WI38 (cell line): ENCODE results near the gene KIF12.

ENCODE experiments used
- H3K4me3 ChIP-seq: 2 replicates; pipeline ENCODE4 v1.5.1; 2011; ENCODE audit warnings: low read depth, mild to moderate bottlenecking, control low read depth, low read length
- TF ChIP-seq, protein P1 (sequence below): IDR thresholded peaks from 2 replicates; pipeline ENCODE4 v1.5.1; 2012; ENCODE audit warnings: low read depth, mild to moderate bottlenecking, control low read depth, low read length

Gene KIF12

DNA sequence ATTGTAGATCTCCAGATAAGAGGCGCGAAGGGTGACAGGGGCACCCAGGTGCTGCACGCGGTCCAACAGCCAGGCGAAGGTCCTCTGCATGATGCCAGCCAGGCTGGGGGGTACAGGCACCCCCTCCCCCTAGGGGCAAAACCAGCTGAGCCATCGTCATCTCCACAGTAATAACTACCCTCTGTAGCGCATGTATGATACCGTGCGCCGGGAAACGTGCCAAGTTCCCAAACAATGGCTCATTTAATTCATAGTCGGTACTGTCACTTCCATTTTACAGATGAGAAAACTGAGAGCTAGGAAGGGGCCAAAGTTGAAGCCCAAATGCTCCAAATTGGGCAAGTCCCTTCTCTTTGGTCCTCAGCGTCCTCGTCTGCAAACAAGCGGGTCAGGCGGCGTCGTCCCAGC is 1.5 kb downstream of the KIF12 start:
- no peak overlapping the region for H3K4me3 ChIP-seq

DNA sequence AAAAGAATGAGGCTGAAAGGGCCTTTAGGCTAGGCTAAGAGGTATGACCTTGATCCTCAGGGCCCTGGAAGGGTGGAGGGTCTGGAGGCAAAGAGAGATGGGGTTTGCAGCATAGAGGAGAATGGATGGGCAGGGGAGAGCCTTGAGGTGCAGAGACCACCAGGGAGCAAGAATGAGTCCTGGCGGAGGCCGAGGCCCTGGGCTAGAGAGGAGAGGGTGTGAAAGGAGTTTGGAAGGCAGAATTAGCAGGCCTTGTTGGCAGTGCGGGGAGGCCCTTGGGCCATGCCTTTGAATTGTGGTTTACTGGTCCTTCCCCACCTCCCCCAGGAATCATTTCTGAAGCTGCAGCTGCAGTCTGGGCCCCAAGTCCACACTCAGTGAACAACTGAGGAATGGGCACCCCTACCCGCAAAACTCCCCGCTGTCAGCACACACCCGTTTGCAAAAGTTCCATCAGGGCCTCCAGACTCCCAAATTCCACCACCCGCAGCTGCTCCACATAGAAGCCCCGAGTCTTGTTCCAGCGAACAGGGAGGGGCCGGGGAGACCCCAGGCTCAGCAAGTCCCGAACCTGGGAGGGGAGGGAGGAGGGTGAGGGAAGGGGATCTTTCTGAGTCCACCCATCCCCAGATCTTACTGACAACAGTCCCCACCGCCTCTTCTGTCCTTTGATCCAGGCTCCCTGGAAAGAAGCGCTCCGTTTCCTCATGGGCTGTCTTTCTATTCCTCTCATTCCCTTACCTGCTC is 2.1 kb downstream of the KIF12 start:
- TF ChIP-seq, protein P1, sequence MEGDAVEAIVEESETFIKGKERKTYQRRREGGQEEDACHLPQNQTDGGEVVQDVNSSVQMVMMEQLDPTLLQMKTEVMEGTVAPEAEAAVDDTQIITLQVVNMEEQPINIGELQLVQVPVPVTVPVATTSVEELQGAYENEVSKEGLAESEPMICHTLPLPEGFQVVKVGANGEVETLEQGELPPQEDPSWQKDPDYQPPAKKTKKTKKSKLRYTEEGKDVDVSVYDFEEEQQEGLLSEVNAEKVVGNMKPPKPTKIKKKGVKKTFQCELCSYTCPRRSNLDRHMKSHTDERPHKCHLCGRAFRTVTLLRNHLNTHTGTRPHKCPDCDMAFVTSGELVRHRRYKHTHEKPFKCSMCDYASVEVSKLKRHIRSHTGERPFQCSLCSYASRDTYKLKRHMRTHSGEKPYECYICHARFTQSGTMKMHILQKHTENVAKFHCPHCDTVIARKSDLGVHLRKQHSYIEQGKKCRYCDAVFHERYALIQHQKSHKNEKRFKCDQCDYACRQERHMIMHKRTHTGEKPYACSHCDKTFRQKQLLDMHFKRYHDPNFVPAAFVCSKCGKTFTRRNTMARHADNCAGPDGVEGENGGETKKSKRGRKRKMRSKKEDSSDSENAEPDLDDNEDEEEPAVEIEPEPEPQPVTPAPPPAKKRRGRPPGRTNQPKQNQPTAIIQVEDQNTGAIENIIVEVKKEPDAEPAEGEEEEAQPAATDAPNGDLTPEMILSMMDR = no peak

More for the DNA sequence above, 1.5 kb downstream of the KIF12 start:
- TF ChIP-seq, protein P1 = no peak

DNA sequence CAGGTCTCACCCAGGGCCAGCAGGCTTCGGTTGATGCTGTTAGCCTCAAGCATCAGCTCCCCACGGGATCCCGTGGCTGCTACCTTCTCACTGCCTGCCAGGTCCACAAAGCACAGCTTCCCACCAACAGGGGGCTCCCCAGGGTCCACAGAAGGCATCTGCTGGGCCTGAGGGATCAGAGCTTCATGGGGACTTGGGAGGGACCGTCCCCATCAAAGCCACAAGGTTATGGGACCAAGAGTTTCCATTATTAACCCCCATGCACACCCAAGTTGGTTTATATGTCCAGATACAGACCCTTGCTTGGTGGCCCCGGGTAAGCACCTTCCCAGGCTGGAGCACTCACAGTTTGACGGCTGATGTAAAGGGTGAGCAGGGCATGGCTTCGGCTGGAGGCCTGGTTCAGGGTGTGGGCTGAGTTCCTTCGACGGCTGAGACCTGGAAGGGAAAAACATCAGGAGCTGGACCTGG is 3.0 kb downstream of the KIF12 start:
- H3K4me3 ChIP-seq = no peak overlapping the region
- TF ChIP-seq, protein P1 = no peak

More for the DNA sequence above, 2.1 kb downstream of the KIF12 start:
- no peak overlapping the region for H3K4me3 ChIP-seq

DNA sequence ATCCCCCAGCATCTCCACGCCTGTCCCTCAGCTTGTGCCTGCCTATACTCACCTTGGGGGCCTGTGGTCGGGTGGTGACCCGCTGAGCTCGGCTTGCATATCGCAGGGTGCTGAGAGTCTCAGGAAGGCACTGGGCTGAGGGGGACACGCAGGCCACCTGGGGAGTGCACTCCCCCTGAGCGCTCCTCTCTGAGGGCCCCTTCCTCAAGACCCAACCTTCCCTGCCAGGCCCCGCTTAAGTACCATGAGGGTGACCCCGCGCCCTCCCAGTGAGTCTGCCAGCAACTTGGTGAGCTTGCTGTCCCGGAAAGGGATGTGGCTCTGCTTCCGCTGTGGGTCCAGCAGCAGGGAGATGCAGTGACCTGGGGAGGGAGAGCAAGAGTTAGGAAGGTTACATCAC is 4.1 kb downstream of the KIF12 start:
- no peak overlapping the region for H3K4me3 ChIP-seq
- TF ChIP-seq, protein P1 = no peak

DNA sequence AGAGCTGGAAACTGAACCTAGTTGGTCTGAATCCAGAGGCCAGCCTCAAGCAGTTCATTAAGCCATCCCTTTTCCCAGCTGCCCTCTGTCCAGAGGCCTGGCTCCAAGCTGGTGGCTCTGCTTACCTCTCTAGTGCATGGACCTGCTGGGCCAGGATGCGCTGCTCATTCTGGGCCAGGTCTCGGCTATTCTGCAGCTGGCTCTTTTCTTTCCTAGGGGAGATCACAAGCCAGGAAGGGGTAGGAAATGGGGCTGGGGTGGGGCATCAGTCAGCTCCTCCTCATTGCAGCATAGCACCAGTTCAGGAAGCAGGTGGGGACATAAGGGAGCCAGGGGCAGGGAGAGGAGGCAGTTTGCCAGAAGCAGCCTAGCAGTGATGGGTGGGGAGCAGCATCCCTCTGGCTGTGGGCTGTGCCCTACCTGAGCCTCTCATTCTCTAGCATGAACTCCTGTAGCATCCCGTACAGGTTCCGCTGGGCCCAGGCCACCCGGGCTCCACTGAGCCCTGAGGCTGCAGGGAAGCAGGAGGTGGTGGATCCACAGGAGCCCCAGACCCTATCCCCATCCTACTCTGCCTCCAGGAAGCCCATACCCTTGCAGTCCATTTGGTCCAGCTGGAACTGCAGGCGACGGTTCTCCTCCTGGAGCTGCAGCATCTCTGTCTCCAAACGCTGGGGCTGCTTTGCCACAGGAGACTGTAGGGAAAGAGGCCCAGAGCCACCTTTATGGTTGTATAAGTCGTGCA is 5.2 kb downstream of the KIF12 start:
- H3K4me3 ChIP-seq = no peak overlapping the region
- TF ChIP-seq, protein P1 = no peak

DNA sequence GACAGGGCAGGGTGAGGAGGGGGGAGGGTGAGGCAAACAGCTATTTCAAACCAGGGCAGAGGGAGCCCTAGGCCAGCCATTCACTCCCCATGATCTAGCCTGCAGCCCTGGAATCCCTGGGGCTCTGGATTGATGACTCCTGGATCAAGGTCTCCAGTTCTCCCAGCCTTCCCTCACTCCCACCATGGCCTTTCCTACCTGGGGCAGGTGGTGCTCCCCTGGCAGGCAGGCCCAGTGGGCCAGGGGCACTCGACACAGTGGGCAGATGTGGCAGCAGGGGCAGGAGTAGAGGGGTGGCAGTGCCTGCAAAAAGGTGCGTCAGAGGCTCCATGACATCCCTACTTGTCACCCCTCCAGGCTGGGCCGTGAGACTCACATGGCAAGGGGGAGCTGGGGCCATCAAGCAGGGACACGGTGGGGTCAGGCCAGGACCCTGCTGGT is 6.0 kb downstream of the KIF12 start:
- no peak overlapping the region for H3K4me3 ChIP-seq
- TF ChIP-seq, protein P1 = no peak

DNA sequence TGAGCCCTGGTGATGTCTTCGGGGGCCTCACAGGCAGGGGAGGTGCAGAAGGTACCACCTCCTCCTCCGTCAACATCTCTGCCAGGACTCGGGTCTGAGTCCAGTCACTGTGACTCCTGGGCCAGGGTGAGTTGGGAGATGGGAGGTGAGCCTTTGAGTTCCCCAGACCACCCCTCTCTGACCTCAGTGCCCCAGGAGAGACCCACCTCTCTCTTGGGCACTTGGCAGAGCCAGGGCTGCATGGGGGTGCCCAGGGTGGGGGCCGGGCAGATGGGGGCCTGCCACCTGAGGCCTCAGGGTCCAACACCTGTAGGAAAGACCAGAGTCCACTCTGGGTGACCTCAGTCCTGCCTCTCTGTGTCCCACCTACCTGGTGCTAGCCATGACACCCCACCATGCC is 6.8 kb downstream of the KIF12 start:
- no peak overlapping the region for H3K4me3 ChIP-seq
- TF ChIP-seq, protein P1 = no peak
